ENCODE data around the gene FLOT1. TPM values are rescaled to one million over a fixed set of nuclear protein-coding genes. Genes with fewer than 3 reads are reported as not detected.

FLOT1 gene
- total RNA-seq, 4 donors from 2014 or later = 46.7 to 88.8 (median 64.4) TPM

GRCh38 chr6:30711758-30712380 lies 30.6 kb downstream of the FLOT1 start:
- WGBS, 2 donors = 50 to 73% methylated on average over 1 of the region's 1 CpG
- TF ChIP-seq POLR2A (IDR thresholded peaks at IDR 0.05) = no peak
- TF ChIP-seq CTCF (IDR thresholded peaks at IDR 0.05) = no peak

GRCh38 chr6:30709101-30709868 lies 33.2 kb downstream of the FLOT1 start:
- no peak overlapping the region for H3K4me3 ChIP-seq
- DNase-seq = no peak
- no peaks in the 10 kb centered on the region for H3K27me3 ChIP-seq
- H3K27ac ChIP-seq = no peak overlapping the region
- TF ChIP-seq CTCF (IDR thresholded peaks at IDR 0.05) (no peak), POLR2A (IDR thresholded peaks at IDR 0.05) (no peak)
- H3K36me3 ChIP-seq = peaks cover 0 to 97% (median 18%) of the 10 kb centered on the region in 3 donors
- no peaks in the 10 kb centered on the region for H3K9me3 ChIP-seq
- peaks cover 0 to 20% (median 0%) of the 10 kb centered on the region in 3 donors for H3K4me1 ChIP-seq
- intact Hi-C loops (cut with DNase I) = no loop called here
- WGBS, 2 donors = 85 to 96% methylated on average over 2 of the region's 2 CpGs

More at GRCh38 chr6:30711758-30712380, 30.6 kb downstream of the FLOT1 start:
- intact Hi-C loops (cut with DNase I) = no loop called here
- Histone ChIP-seq H3K4me3 (no peak overlapping the region), H3K27me3 (no peaks in the 10 kb centered on the region), H3K27ac (no peak overlapping the region), H3K36me3 (peaks cover 0 to 81% (median 18%) of the 10 kb centered on the region in 3 donors), H3K4me1 (peaks cover 7 to 31% (median 9%) of the 10 kb centered on the region in 3 donors), H3K9me3 (no peaks in the 10 kb centered on the region)
- DNase-seq = no peak

- WGBS, 2 donors = 68 to 77% methylated on average over 5 of the region's 6 CpGs
These were observed 35.1 kb downstream of the FLOT1 start for GRCh38 chr6:30707281-30707850.

GRCh38 chr6:30705620-30706019 lies 36.9 kb downstream of the FLOT1 start:
- peaks cover 0 to 96% (median 4%) of the 10 kb centered on the region in 3 donors for H3K36me3 ChIP-seq
- intact Hi-C loops (cut with DNase I) = no loop called here
- WGBS, 2 donors = 89 to 91% methylated on average over 4 of the region's 4 CpGs

More at GRCh38 chr6:30707281-30707850, 35.1 kb downstream of the FLOT1 start:
- Histone ChIP-seq H3K27ac (no peak overlapping the region), H3K4me1 (peaks cover 0 to 12% (median 0%) of the 10 kb centered on the region in 3 donors), H3K36me3 (peaks cover 0 to 97% (median 17%) of the 10 kb centered on the region in 3 donors), H3K9me3 (no peaks in the 10 kb centered on the region), H3K27me3 (no peaks in the 10 kb centered on the region), H3K4me3 (no peak overlapping the region)
- TF ChIP-seq CTCF (IDR thresholded peaks at IDR 0.05) (no peak), POLR2A (IDR thresholded peaks at IDR 0.05) (no peak)
- intact Hi-C loops (cut with DNase I) = no loop called here
- no peak for DNase-seq

More at GRCh38 chr6:30705620-30706019, 36.9 kb downstream of the FLOT1 start:
- H3K9me3 ChIP-seq = no peaks in the 10 kb centered on the region
- no peak for DNase-seq
- no peaks in the 10 kb centered on the region for H3K27me3 ChIP-seq
- H3K4me3 ChIP-seq = no peak overlapping the region
- no peak for TF ChIP-seq POLR2A (IDR thresholded peaks at IDR 0.05)
- TF ChIP-seq CTCF (IDR thresholded peaks at IDR 0.05) = no peak
- H3K27ac ChIP-seq = no peak overlapping the region
- peaks cover 0 to 5% (median 0%) of the 10 kb centered on the region in 3 donors for H3K4me1 ChIP-seq

Data from esophagus squamous epithelium (tissue), 5 donors.